Measurements from ENCODE around the gene TMCO1.
"Not testable (repeated sequence)": the region's sequence is repeated elsewhere in the genome, so short reads cannot be mapped to it uniquely, and the experiment has no call there.

The TMCO1 gene

GRCh38 chr1:165686121-165686970 is 82.3 kb downstream of the TMCO1 start:
- DNase-seq (ENCODE audit: low spot score), result no peak

- DNase-seq (ENCODE audit: low spot score), result no peak
Measured at GRCh38 chr1:165683848-165684485, 84.7 kb downstream of the TMCO1 start.

DNA sequence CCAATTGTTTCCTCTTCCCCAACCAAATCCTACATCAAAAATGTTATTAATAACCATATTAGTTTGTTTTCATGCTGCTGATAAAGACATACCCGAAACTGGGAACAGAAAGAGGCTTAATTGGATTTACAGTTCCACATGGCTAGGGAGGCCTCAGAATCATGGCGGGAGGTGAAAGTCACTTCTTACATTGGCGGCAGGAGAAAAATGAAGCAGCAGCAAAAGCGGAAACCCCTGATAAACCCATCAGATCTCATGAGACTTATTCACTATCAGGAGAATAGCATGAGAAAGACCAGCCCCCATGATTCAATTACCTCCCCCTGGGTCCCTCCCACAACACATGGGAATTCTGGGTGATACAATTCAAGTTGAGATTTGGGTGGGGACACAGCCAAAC is 87.9 kb downstream of the TMCO1 start:
- DNase-seq (ENCODE audit: low spot score), result not testable (repeated sequence)

- no peak for DNase-seq (ENCODE audit: low spot score)
Measured at GRCh38 chr1:165680303-165680702, 88.4 kb downstream of the TMCO1 start.

DNA sequence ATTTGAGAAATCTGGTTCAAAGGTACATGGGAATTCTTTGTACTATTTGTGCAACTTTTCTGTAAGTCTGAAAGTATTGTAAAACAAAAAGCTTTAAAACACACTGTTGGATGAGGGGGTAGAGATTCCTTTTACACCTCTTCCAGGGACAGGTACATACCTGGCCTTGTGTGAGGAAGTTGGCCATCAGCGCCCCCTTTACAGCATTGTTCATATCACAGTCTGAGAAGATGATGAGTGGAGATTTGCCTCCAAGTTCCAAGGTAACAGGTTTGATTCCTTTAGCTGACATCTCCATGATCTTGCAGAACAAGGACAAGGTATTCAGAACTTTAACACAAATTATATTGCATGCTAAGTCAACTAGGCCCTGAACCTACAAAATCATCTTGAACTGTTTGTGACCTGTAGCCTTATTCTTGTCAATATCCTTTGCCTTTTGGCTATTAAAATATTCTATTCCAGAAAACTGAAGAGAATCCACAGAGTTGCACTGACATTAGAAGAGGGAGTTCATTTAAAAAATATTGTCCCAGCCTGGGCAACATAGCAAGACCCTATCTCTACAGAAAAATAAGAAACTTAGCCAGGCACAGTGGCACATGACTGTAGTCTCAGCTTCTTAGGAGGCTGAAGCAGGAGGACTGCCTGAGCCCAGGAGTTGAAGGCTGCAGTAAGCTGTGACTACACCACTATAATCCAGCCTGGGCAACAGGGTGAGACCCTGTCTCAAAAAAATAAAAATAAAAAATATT is 89.2 kb downstream of the TMCO1 start:
- no peak for DNase-seq (ENCODE audit: low spot score)

- no peak for DNase-seq (ENCODE audit: low spot score)
Measured at GRCh38 chr1:165678509-165678908, 90.2 kb downstream of the TMCO1 start.

All from left forelimb (tissue), 1 donor.